ENCODE measurements around the gene ADRB1. TPM values are rescaled to one million over a fixed set of nuclear protein-coding genes. Genes with fewer than 3 reads are reported as not detected.

Gene ADRB1
- polyA plus RNA-seq, 1 of the 3 experiments (the other 2 are of a cell fraction): not detected

- ChIA-PET POLR2A (no interaction called here), CTCF (interaction anchor here (0.6 to 1.2 kb wide), 5 partner anchors 12 to 246 kb away, joined by 3 to 5 read pairs (median 3); no protein-coding TSS in a partner anchor)
- Histone ChIP-seq H3K27me3 (ENCODE audit: insufficient read depth) (no peaks in the 10 kb centered on the region; the same call in 1 of the 2 replicates), H3K4me1 (ENCODE audit: control insufficient read depth in 1 of 2, insufficient read depth in 2 of 2, low read depth in 1 of 2, low read length in 1 of 2) (no peaks in the 10 kb centered on the region), H3K4me3 (ENCODE audit: low read depth in 2 of 2, low read length in 1 of 2) (no peak overlapping the region), H3K9ac (no peak overlapping the region), H3K4me2 (no peak overlapping the region), H3K79me2 (ENCODE audit: insufficient read depth) (no peaks in the 10 kb centered on the region), H3K9me2 (no peaks in the 10 kb centered on the region), H3F3A (replicated peaks; ENCODE audit: insufficient read depth) (no peaks in the 10 kb centered on the region), H3K9me3 (no peaks in the 10 kb centered on the region), H3K27ac (ENCODE audit: low read depth in 2 of 2, low read length in 1 of 2) (no peak overlapping the region), H3K36me3 (replicated peaks in 1 of 2; ENCODE audit: control insufficient read depth in 1 of 2, insufficient read depth in 2 of 2, low read length in 1 of 2) (no peaks in the 10 kb centered on the region), H4K20me1 (ENCODE audit: insufficient read depth) (no peaks in the 10 kb centered on the region), H2AFZ (ENCODE audit: low read depth) (no peak overlapping the region)
- 50% methylated on average over 7 of the region's 7 CpGs for WGBS (ENCODE audit: low lambda C conversion rate)
- peak; percentile 15 for DNase-seq
- TF ChIP-seq MXI1 (IDR thresholded peaks at IDR 0.05; ENCODE audit: low read depth, low read length) (no peak), CTCF (IDR thresholded peaks at IDR 0.05) (peak; percentile 15; the same call in 1 of the 2 replicates)
These were observed 41.2 kb upstream of the ADRB1 start for GRCh38 chr10:114002422-114002821.

- no peaks in the 10 kb centered on the region for H3F3A ChIP-seq (replicated peaks; ENCODE audit: insufficient read depth)
- no peaks in the 10 kb centered on the region; the same call in 1 of the 2 replicates for H3K27me3 ChIP-seq (ENCODE audit: insufficient read depth)
- H3K4me2 ChIP-seq: no peak overlapping the region
- no peak overlapping the region for H3K9ac ChIP-seq
- H3K79me2 ChIP-seq (ENCODE audit: insufficient read depth): no peaks in the 10 kb centered on the region
- no peaks in the 10 kb centered on the region for H3K9me3 ChIP-seq
- no peak for TF ChIP-seq MEF2A (IDR thresholded peaks at IDR 0.05; ENCODE audit: borderline replicate concordance, low read depth)
- TF ChIP-seq, protein P1, sequence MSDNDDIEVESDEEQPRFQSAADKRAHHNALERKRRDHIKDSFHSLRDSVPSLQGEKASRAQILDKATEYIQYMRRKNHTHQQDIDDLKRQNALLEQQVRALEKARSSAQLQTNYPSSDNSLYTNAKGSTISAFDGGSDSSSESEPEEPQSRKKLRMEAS (IDR thresholded peaks at IDR 0.05; ENCODE audit: low read depth): no peak
- no peak for TF ChIP-seq NFIC (IDR thresholded peaks at IDR 0.05; ENCODE audit: borderline replicate concordance)
- TF ChIP-seq, protein P2, sequence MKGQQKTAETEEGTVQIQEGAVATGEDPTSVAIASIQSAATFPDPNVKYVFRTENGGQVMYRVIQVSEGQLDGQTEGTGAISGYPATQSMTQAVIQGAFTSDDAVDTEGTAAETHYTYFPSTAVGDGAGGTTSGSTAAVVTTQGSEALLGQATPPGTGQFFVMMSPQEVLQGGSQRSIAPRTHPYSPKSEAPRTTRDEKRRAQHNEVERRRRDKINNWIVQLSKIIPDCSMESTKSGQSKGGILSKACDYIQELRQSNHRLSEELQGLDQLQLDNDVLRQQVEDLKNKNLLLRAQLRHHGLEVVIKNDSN (IDR thresholded peaks at IDR 0.05; ENCODE audit: borderline replicate concordance, low read depth): no peak
- TF ChIP-seq, protein P3, sequence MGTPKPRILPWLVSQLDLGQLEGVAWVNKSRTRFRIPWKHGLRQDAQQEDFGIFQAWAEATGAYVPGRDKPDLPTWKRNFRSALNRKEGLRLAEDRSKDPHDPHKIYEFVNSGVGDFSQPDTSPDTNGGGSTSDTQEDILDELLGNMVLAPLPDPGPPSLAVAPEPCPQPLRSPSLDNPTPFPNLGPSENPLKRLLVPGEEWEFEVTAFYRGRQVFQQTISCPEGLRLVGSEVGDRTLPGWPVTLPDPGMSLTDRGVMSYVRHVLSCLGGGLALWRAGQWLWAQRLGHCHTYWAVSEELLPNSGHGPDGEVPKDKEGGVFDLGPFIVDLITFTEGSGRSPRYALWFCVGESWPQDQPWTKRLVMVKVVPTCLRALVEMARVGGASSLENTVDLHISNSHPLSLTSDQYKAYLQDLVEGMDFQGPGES (IDR thresholded peaks at IDR 0.05; ENCODE audit: low read depth, low read length): no peak
- TF ChIP-seq MXI1 (IDR thresholded peaks at IDR 0.05; ENCODE audit: low read depth, low read length): no peak
- TF ChIP-seq RXRA (IDR thresholded peaks at IDR 0.05; ENCODE audit: borderline replicate concordance, low read depth): no peak
- no peak for TF ChIP-seq RFX5 (IDR thresholded peaks at IDR 0.05; ENCODE audit: low read length)
- no peak for TF ChIP-seq GATA2 (CRISPR knock-in tag; IDR thresholded peaks at IDR 0.05)
- WGBS (ENCODE audit: low lambda C conversion rate): 63% methylated on average over 9 of the region's 9 CpGs
- no peaks in the 10 kb centered on the region for H3K4me1 ChIP-seq (ENCODE audit: control insufficient read depth in 1 of 2, insufficient read depth in 2 of 2, low read depth in 1 of 2, low read length in 1 of 2)
- DNase-seq: no peak
- ChIA-PET CTCF (interaction anchor here (0.6 to 1.2 kb wide), 2 partner anchors 24 to 245 kb away, joined by 4 to 5 read pairs; no protein-coding TSS in a partner anchor), POLR2A (no interaction called here)
- H3K36me3 ChIP-seq (replicated peaks in 1 of 2; ENCODE audit: control insufficient read depth in 1 of 2, insufficient read depth in 2 of 2, low read length in 1 of 2): no peaks in the 10 kb centered on the region
- H3K4me3 ChIP-seq (ENCODE audit: low read depth in 2 of 2, low read length in 1 of 2): no peak overlapping the region
- no peak overlapping the region for H2AFZ ChIP-seq (ENCODE audit: low read depth)
- no peaks in the 10 kb centered on the region for H4K20me1 ChIP-seq (ENCODE audit: insufficient read depth)
- no peak overlapping the region for H3K27ac ChIP-seq (ENCODE audit: low read depth in 2 of 2, low read length in 1 of 2)
- no peaks in the 10 kb centered on the region for H3K9me2 ChIP-seq
These were observed 40.3 kb upstream of the ADRB1 start for GRCh38 chr10:114003161-114003941.

Data from SK-N-SH (cell line).